B cell (primary cell): ENCODE measurements around the gene RNF8. TPM values are rescaled to one million over a fixed set of nuclear protein-coding genes. Genes with fewer than 3 reads are reported as not detected.
A peak's percentile ranks its signal among the peaks of the same experiment; 100 is the strongest.

Experiments
- ATAC-seq: fragments of 200-7000 bp; cut with Tn5 transposase; one replicate; pipeline ENCODE4 v1.10.0; 2021; ENCODE audit warnings: low read depth, mild to moderate bottlenecking, moderate number of reproducible peaks, moderate library complexity
- CTCF ChIA-PET: fragments of 350-600 bp; sonication (Branson Sonifier 250); formaldehyde crosslinking; loops from one replicate; lab custom pipeline; 2021; ENCODE audit warnings: antibody characterized with exemption, inconsistent platforms; lab: Charles Lee
- POLR2A ChIA-PET: fragments of 350-600 bp; sonication (Branson Sonifier 250); formaldehyde crosslinking; loops from one replicate; lab custom pipeline; 2021; ENCODE audit warnings: antibody characterized with exemption; lab: Charles Lee
- DNase-seq: peaks from one replicate; pipeline ENCODE4 v3.0.0; 2013
- H2AFZ ChIP-seq: 2 replicates; pipeline ENCODE4 v1.6.1; 2012; ENCODE audit warnings: mild to moderate bottlenecking, low read depth, low read length; ENCODE audit not compliant: insufficient read depth, poor library complexity, severe bottlenecking
- H3K27ac ChIP-seq, 2 donors: 1 replicate in 1 of 2; 2 replicates in 1 of 2; pipeline ENCODE4 v1.5.1; 2012 to 2013; ENCODE audit warnings: low read length in 2 of 2, mild to moderate bottlenecking in 2 of 2, moderate library complexity in 1 of 2
- H3K27me3 ChIP-seq, 4 experiments: fragments of 200-600 bp in 1 of 4; sonication (generic) in 1 of 4; replicated peaks in 1 of 4; 1 replicate in 2 of 4; 2 replicates in 2 of 4; pipeline versions ENCODE4 v1.6.1 to v1.7.0; 2013 to 2016; ENCODE audit warnings: low read length in 3 of 4, mild to moderate bottlenecking in 2 of 4, mixed read lengths in 1 of 4, moderate library complexity in 1 of 4; ENCODE audit not compliant: insufficient read depth in 4 of 4, control insufficient read depth in 3 of 4; ENCODE audit errors: control extremely low read depth in 1 of 4
- H3K36me3 ChIP-seq, 2 experiments: replicated peaks in 1 of 2; 1 replicate in 1 of 2; 2 replicates in 1 of 2; pipeline versions ENCODE4 v1.6.1 to v1.7.1; 2013; ENCODE audit warnings: low read length in 1 of 2; ENCODE audit not compliant: insufficient read depth in 2 of 2, control insufficient read depth in 1 of 2; ENCODE audit errors: control extremely low read depth in 1 of 2, extremely low read depth in 1 of 2
- H3K4me1 ChIP-seq, 2 donors: fragments of 200-600 bp in 1 of 2; sonication (generic) in 1 of 2; 1 replicate in 1 of 2; 2 replicates in 1 of 2; pipeline versions ENCODE4 v1.5.1 to v1.6.1; 2013 to 2017; ENCODE audit warnings: low read length in 2 of 2; ENCODE audit not compliant: control insufficient read depth in 2 of 2, insufficient read depth in 2 of 2
- H3K4me2 ChIP-seq: replicated peaks from 2 replicates; pipeline ENCODE3; 2012; ENCODE audit warnings: mild to moderate bottlenecking, low read depth, low read length; ENCODE audit not compliant: poor library complexity, severe bottlenecking
- H3K4me3 ChIP-seq, 5 experiments: fragments of 200-600 bp in 1 of 5; sonication (generic) in 1 of 5; 1 replicate in 3 of 5; 2 replicates in 2 of 5; pipeline versions ENCODE4 v1.5.1 to v1.7.0; 2011 to 2016; ENCODE audit warnings: low read length in 4 of 5, mild to moderate bottlenecking in 4 of 5, low read depth in 2 of 5, control low read depth in 1 of 5, moderate library complexity in 1 of 5; ENCODE audit not compliant: insufficient read depth in 1 of 5; ENCODE audit errors: control extremely low read depth in 1 of 5, extremely low read depth in 1 of 5
- H3K79me2 ChIP-seq: fragments of 200-600 bp; sonication (generic); one replicate; pipeline ENCODE4 v1.6.0; 2016; ENCODE audit warnings: low read length; ENCODE audit not compliant: control insufficient read depth, insufficient read depth
- H3K9ac ChIP-seq: fragments of 200-600 bp; sonication (generic); 2 replicates; pipeline ENCODE4 v1.6.1; 2017; ENCODE audit warnings: mild to moderate bottlenecking, low read length, moderate library complexity
- H3K9me3 ChIP-seq, 3 donors: one replicate each; pipeline versions ENCODE4 v1.6.1 to v1.7.1; 2013; ENCODE audit warnings: low read length in 2 of 3; ENCODE audit not compliant: control insufficient read depth in 2 of 3, insufficient read depth in 1 of 3; ENCODE audit errors: control extremely low read depth in 1 of 3
- H4K20me1 ChIP-seq: 2 replicates; pipeline ENCODE4 v1.6.0; 2012; ENCODE audit warnings: mild to moderate bottlenecking, low read length; ENCODE audit not compliant: insufficient read depth, control insufficient read depth, poor library complexity, severe bottlenecking
- H3K27ac Mint-ChIP-seq: one replicate; pipeline ENCODE4 v1.8.0; 2021; ENCODE audit warnings: mixed read lengths
- H3K27me3 Mint-ChIP-seq: one replicate; pipeline ENCODE4 v1.8.0; 2021; ENCODE audit warnings: mixed read lengths
- H3K4me1 Mint-ChIP-seq: one replicate; pipeline ENCODE4 v1.8.0; 2021; ENCODE audit warnings: mixed read lengths
- H3K4me3 Mint-ChIP-seq: one replicate; pipeline ENCODE4 v1.8.0; 2021; ENCODE audit warnings: mixed read lengths
- H3K9me3 Mint-ChIP-seq: one replicate; pipeline ENCODE4 v1.8.0; 2022; ENCODE audit warnings: mixed read lengths; ENCODE audit not compliant: insufficient read depth
- EZH2 ChIP-seq: IDR thresholded peaks from 2 replicates; pipeline ENCODE4 v1.6.1; 2012; ENCODE audit warnings: borderline replicate concordance, low read depth, mild to moderate bottlenecking, moderate library complexity, low read length; ENCODE audit not compliant: insufficient read depth, poor library complexity, severe bottlenecking
- WGBS: methylation state at CpG from one replicate; pipeline ENCODE4 v1.1.5; 2013; ENCODE audit warnings: missing lambda C conversion rate; ENCODE audit not compliant: insufficient coverage; 5-methylcytosine and 5-hydroxymethylcytosine counted together
- intact Hi-C: fragments of 100-400 bp; cut with micrococcal nuclease; formaldehyde crosslinking; loops from one replicate; pipeline ENCODE4 v1.10.0; 2022
- polyA plus RNA-seq: library from polyadenylated mRNA; depleted of rRNA; stranded (reverse); fragments of >200 nt; gene quantifications from 2 replicates; pipeline ENCODE4 v1.2.3, GENCODE V29; 2012
- total RNA-seq, 2 donors: library from RNA; stranded (reverse); fragments of 120-200 nt in 1 of 2; gene quantifications; 1 replicate in 1 of 2; 2 replicates in 1 of 2; pipeline versions ENCODE4 v1.2.3 to v1.2.4, GENCODE V29; 2013 to 2022
- TF ChIP-seq, protein P1 (sequence below): fragments of 200-600 bp; IDR thresholded peaks from one replicate; pipeline ENCODE4 v1.8.0; 2022; ENCODE audit warnings: antibody characterized with exemption, mild to moderate bottlenecking

RNF8 gene
- total and polyA plus RNA-seq, 2 donors (not counting 1 experiment from before 2014, with no cell fraction given) = 5.3 to 16.9 TPM

DNA sequence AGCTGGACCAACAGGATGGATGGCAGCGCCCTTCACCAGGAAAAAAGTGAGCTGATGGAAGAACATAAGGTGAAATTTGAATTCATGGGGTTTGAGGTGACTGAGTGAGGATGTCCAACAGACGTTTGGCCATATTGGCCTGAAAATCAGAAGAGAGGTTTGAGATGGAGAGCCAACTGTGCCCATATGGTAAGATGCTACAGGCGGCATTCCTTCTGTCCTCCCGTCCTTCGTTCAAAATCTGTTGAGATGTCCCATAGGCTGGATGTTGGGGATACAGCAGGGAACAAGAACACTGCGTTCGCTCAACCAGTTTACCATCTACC lies 78.8 kb downstream of the RNF8 start:
- Histone ChIP-seq H3K4me2 (peak overlapping the region; percentile 91), H3K9ac (peak overlapping the region; percentile 98), H3K4me3 (peak overlapping the region; percentile 88 to 97 (median 94)), H4K20me1 (peaks cover 8% of the 10 kb centered on the region), H3K4me1 (peaks cover 17 to 26% of the 10 kb centered on the region in 2 donors), H3K27me3 (no peaks in the 10 kb centered on the region), H2AFZ (peak overlapping the region; percentile 98), H3K9me3 (peaks cover 0 to 5% (median 0%) of the 10 kb centered on the region in 3 donors), H3K27ac (peak overlapping the region; percentile 92 to 94), H3K36me3 (peaks cover 0 to 20% of the 10 kb centered on the region in 2 experiments), H3K79me2 (peaks cover 39% of the 10 kb centered on the region)
- ChIA-PET POLR2A (interaction anchor here (1.0 to 1.9 kb wide), 3 partner anchors 9 to 265 kb away, joined by 3 to 5 read pairs (median 3); partner anchors contain the start of gene MDGA1), CTCF (interaction anchor here (1.0 to 3.3 kb wide), 2 partner anchors 107 to 133 kb away, joined by 3 to 12 read pairs; no protein-coding TSS in a partner anchor)
- peaks cover 5% of the 10 kb centered on the region for H3K27me3 Mint-ChIP-seq
- WGBS = 30% methylated on average over 2 of the region's 7 CpGs
- H3K9me3 Mint-ChIP-seq = peaks cover 2% of the 10 kb centered on the region
- H3K27ac Mint-ChIP-seq = peak overlapping the region; percentile 96
- intact Hi-C loops = loop anchor here (2.0 to 5.0 kb wide), 4 partner anchors 68 to 1270 kb away; partner anchors contain the start of gene GLO1
- peak overlapping the region; percentile 96 for H3K4me3 Mint-ChIP-seq
- DNase-seq (no peak), ATAC-seq (no peak)
- H3K4me1 Mint-ChIP-seq = peaks cover 37% of the 10 kb centered on the region
- no peak for TF ChIP-seq EZH2
- TF ChIP-seq, protein P1, sequence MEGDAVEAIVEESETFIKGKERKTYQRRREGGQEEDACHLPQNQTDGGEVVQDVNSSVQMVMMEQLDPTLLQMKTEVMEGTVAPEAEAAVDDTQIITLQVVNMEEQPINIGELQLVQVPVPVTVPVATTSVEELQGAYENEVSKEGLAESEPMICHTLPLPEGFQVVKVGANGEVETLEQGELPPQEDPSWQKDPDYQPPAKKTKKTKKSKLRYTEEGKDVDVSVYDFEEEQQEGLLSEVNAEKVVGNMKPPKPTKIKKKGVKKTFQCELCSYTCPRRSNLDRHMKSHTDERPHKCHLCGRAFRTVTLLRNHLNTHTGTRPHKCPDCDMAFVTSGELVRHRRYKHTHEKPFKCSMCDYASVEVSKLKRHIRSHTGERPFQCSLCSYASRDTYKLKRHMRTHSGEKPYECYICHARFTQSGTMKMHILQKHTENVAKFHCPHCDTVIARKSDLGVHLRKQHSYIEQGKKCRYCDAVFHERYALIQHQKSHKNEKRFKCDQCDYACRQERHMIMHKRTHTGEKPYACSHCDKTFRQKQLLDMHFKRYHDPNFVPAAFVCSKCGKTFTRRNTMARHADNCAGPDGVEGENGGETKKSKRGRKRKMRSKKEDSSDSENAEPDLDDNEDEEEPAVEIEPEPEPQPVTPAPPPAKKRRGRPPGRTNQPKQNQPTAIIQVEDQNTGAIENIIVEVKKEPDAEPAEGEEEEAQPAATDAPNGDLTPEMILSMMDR = no peak

DNA sequence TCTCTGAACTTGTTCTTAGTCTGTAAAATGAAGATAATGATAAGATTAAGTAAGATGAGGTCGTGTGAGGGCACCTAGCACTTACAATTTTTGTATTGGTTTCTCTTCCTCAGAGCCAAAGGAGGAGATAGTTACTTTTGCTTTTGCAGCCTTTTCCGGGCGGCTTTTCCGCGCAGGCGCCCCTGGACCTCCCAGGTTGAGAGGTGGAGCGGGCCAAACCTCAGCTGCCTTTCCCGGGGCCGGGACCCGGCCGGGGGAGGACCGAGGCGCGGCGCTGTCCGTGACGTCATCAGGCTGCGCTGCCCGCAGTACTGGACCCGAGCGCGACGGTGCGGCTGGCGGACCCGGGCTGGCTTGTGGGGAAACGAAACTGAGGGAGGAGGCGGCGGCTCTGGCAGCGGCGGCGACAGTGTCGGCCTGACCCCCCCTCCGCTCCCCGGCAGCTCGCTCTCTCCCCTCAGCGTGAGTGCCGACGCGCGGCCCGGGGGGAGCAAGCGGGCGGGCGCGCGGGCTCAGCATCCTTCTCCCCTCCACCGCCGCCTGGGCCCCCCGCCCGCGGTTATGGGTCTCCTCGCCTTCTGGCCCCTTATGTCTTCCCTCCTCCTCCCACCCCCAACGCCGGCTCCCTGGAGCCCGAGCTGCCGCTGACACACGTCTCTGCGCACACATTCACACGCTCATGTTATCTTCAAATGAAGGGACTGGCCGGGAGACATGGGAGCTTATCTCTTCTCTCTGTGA lies 79.3 kb downstream of the RNF8 start, which contains the start of gene CMTR1:
Gene CMTR1, plus strand, starts transcription at position 306 of the 741 bp plus-strand sequence. CDS start 2,409 bp downstream, outside the sequence.
- peak within 1 kb of the TSS; percentile 96 for H3K27ac Mint-ChIP-seq
- no peaks in the 10 kb centered on the region for H3K27me3 ChIP-seq

More for the DNA sequence above, 79.3 kb downstream of the RNF8 start, which contains the start of gene CMTR1:
- Histone ChIP-seq H3K4me3 (peak within 1 kb of the TSS; percentile 88 to 97 (median 94)), H3K9ac (peak within 1 kb of the TSS; percentile 98), H4K20me1 (peaks cover 8% of the 10 kb centered on the region), H3K4me2 (peak within 1 kb of the TSS; percentile 91), H2AFZ (peak within 1 kb of the TSS; percentile 98), H3K4me1 (peaks cover 17 to 26% of the 10 kb centered on the region in 2 donors), H3K36me3 (peaks cover 0 to 24% of the 10 kb centered on the region in 2 experiments), H3K27ac (peak within 1 kb of the TSS; percentile 92 to 94), H3K79me2 (peaks cover 45% of the 10 kb centered on the region), H3K9me3 (peaks cover 0 to 5% (median 0%) of the 10 kb centered on the region in 3 donors)
- H3K9me3 Mint-ChIP-seq = peaks cover under 1% of the 10 kb centered on the region
- H3K27me3 Mint-ChIP-seq = peaks cover under 1% of the 10 kb centered on the region
- DNase-seq (peak; percentile 98), ATAC-seq (peak; percentile 88)
- H3K4me3 Mint-ChIP-seq = peak within 1 kb of the TSS; percentile 96
- intact Hi-C loops = loop anchor here (1.0 to 5.0 kb wide), 8 partner anchors 52 to 1269 kb away; partner anchors contain the start of genes GLO1 and ZFAND3
- TF ChIP-seq, protein P1 = no peak
- no peak for TF ChIP-seq EZH2
- H3K4me1 Mint-ChIP-seq = peaks cover 40% of the 10 kb centered on the region
- POLR2A ChIA-PET = interaction anchor here (0.6 to 1.9 kb wide), 6 partner anchors 9 to 272 kb away, joined by 3 to 5 read pairs (median 3); partner anchors contain the start of gene MDGA1
- WGBS = under 1% methylated on average over 61 of the region's 61 CpGs
- CTCF ChIA-PET = interaction anchor here (0.5 to 3.3 kb wide), 6 partner anchors 11 to 133 kb away, joined by 3 to 12 read pairs (median 4); no protein-coding TSS in a partner anchor
